ENCODE results near the gene PRPF31.

The PRPF31 gene

DNA sequence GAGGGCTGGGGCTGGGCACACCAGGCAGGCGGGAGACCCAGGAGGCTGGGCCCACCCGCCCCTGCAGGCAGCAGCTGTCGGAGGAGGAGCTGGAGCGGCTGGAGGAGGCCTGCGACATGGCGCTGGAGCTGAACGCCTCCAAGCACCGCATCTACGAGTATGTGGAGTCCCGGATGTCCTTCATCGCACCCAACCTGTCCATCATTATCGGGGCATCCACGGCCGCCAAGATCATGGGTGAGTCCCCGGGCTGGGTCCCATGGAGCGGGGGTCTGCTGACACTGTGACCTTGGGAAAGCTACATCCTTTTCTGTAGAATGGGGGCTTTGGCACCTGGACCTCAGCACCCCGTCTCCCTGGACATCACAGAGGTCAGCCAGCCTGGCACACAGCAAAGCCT, 8.1 kb downstream of the PRPF31 start:
- Mint-ChIP-seq H3K27me3 (no peaks in the 10 kb centered on the region), H3K36me3 (ENCODE audit: insufficient read depth) (peaks cover 62% of the 10 kb centered on the region), H3K4me3 (no peak overlapping the region), H3K27ac (no peak overlapping the region), H3K9me3 (no peaks in the 10 kb centered on the region), H3K4me1 (ENCODE audit: low read depth in 2 of 2) (no peaks in the 10 kb centered on the region)
- DNase-seq (no peak), ATAC-seq (replicated peaks) (no peak)

DNA sequence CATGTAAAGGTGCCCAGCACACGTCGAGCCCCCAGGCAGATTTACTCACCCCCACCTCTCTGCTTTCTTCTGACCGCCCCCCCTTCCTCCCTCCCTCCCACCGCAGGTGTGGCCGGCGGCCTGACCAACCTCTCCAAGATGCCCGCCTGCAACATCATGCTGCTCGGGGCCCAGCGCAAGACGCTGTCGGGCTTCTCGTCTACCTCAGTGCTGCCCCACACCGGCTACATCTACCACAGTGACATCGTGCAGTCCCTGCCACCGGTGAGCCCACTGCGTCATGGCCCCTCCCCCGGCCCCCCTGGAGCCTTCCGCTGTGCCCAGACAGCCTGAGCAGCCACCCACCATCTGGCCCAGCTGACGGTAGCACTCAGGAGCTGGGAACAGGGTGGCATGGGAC, 8.8 kb downstream of the PRPF31 start:
- H3K4me1 Mint-ChIP-seq (ENCODE audit: low read depth in 2 of 2) = no peaks in the 10 kb centered on the region
- H3K36me3 Mint-ChIP-seq (ENCODE audit: insufficient read depth) = peaks cover 62% of the 10 kb centered on the region
- H3K27me3 Mint-ChIP-seq = no peaks in the 10 kb centered on the region
- ATAC-seq (replicated peaks) (no peak), DNase-seq (no peak)
- no peak overlapping the region for H3K4me3 Mint-ChIP-seq
- H3K27ac Mint-ChIP-seq = no peak overlapping the region
- H3K9me3 Mint-ChIP-seq = no peaks in the 10 kb centered on the region

DNA sequence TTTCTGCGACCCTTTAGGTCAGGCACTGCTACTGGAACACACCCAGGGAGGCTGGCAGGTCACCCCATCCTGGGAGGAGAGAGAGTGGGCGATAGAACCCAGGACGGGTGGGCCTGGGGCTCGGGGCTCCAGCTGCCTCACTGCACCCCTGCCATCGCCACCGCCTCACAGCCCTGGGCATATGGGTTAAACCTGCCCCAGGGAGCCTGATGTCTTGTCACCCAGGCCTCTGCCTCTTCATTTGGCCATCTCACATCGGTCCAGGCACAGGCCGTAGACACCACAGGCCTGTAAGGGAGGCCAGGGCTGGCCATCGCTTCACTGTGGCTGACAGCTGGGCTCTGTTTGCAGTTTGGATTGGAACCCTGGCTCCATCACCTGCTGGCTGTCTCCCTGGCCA, 10.2 kb downstream of the PRPF31 start:
- Mint-ChIP-seq H3K27me3 (no peaks in the 10 kb centered on the region), H3K9me3 (no peaks in the 10 kb centered on the region), H3K36me3 (ENCODE audit: insufficient read depth) (peaks cover 48% of the 10 kb centered on the region), H3K4me1 (ENCODE audit: low read depth in 2 of 2) (no peaks in the 10 kb centered on the region), H3K4me3 (no peak overlapping the region), H3K27ac (peak overlapping the region in 1 of 2 donors; percentile 72)
- no peak for DNase-seq
- no peak for ATAC-seq (replicated peaks)

DNA sequence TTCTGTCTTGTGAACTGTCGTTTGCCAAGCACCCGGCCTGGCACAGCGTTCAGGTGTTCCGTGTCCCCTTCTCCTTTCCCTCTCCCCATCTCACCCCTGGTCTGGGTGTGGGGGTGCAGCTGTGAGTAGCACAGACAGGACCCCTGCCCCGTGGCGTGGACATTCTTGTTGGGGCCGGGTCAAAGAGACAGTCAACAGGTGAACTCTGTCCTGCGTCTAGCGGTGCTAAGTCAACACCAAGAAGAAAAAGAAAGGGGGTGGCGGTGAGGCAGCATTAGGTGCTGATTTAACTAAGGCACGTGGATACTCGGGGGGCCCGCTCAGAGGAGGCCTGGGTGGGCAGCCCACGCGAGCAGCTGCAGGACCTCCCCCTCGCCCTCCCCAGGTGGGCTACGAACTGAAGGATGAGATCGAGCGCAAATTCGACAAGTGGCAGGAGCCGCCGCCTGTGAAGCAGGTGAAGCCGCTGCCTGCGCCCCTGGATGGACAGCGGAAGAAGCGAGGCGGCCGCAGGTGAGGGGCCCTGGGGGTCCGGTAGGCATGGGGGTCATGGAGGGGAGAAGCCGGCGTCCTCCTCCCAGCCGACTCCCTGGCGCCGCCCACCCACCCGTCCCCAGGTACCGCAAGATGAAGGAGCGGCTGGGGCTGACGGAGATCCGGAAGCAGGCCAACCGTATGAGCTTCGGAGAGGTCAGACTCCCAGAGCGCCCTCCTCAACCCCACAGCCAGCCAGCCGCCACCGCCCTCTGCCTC, 12.3 kb downstream of the PRPF31 start:
- Mint-ChIP-seq H3K4me1 (ENCODE audit: low read depth in 2 of 2) (no peaks in the 10 kb centered on the region), H3K27me3 (no peaks in the 10 kb centered on the region), H3K4me3 (no peak overlapping the region), H3K27ac (no peak overlapping the region), H3K36me3 (ENCODE audit: insufficient read depth) (peaks cover 41% of the 10 kb centered on the region), H3K9me3 (no peaks in the 10 kb centered on the region)
- DNase-seq (no peak), ATAC-seq (replicated peaks) (no peak)

DNA sequence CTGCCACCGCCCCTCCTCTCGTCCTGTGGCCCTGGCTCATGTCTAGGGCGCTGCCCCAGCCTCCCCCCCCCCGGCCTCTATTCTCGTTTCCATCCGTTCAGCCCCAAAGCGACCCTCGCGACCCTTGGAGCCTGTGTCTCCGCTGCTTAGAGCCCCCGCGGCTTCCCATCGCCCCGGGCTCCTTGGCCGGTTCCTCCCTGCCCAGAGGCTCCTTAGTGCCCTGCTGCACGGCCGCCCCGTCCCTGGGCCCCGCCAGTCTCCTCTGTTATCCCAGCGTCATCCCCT, 12.8 kb downstream of the PRPF31 start:
- no peaks in the 10 kb centered on the region for H3K27me3 Mint-ChIP-seq
- no peak for ATAC-seq (replicated peaks)
- H3K4me3 Mint-ChIP-seq = no peak overlapping the region
- no peaks in the 10 kb centered on the region for H3K4me1 Mint-ChIP-seq (ENCODE audit: low read depth in 2 of 2)
- no peak for DNase-seq
- H3K27ac Mint-ChIP-seq = no peak overlapping the region
- peaks cover 40% of the 10 kb centered on the region for H3K36me3 Mint-ChIP-seq (ENCODE audit: insufficient read depth)
- no peaks in the 10 kb centered on the region for H3K9me3 Mint-ChIP-seq

DNA sequence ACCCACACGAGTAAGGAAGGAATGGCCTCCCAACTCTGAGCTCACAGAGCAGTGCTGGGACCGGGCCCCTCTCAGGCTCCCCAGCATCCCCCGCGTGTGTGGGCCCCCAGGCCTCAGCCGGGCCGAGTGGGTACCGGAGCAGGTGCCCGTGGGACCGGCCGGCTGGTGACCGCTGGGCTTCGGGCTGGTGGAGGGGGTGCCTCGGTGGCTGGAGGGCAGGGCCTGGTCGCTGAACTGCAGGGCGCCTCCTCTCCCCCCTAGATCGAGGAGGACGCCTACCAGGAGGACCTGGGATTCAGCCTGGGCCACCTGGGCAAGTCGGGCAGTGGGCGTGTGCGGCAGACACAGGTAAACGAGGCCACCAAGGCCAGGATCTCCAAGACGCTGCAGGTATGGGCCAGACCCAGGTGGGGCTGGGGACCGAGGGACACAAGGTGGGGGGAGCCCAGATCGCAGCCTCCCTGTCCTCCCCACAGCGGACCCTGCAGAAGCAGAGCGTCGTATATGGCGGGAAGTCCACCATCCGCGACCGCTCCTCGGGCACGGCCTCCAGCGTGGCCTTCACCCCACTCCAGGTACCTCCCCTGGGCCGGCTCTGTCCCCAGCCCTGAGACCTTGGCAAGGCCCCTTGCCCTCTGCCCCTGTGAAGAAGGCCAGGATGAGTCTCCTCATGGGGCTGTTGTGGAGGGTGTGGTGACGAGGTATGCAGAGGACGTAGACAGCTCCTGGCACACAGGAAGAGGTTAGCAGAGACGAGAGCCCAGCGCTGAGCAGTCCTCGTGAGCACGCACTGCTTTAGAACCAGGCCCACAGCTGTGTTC, 13.5 kb downstream of the PRPF31 start:
- Mint-ChIP-seq H3K9me3 (no peaks in the 10 kb centered on the region), H3K4me3 (no peak overlapping the region), H3K36me3 (ENCODE audit: insufficient read depth) (peaks cover 38% of the 10 kb centered on the region), H3K27ac (no peak overlapping the region), H3K4me1 (ENCODE audit: low read depth in 2 of 2) (no peaks in the 10 kb centered on the region), H3K27me3 (no peaks in the 10 kb centered on the region)
- no peak for ATAC-seq (replicated peaks)
- DNase-seq = no peak

DNA sequence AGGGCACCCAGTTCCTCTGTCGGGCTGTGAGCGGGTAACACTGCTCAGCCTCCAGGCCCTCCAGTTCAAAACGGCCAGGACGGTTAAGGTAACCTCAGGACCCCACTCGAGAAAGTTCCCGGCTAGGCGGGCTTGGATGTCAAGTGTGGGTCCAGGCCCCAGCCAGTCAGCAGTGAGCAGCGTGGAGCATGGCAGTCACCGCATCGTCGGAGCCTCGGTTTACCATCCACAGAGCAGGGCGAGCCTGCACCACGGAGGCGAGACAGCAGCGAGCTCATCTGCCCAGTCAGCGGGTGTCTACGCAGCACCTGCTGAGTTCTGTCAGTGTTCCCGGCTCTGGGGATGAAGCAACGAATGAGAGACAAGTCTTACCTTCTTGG, 14.1 kb downstream of the PRPF31 start:
- H3K4me3 Mint-ChIP-seq = no peak overlapping the region
- peaks cover 32% of the 10 kb centered on the region for H3K36me3 Mint-ChIP-seq (ENCODE audit: insufficient read depth)
- DNase-seq (no peak), ATAC-seq (replicated peaks) (no peak)
- H3K27me3 Mint-ChIP-seq = no peaks in the 10 kb centered on the region
- H3K9me3 Mint-ChIP-seq = no peaks in the 10 kb centered on the region
- peaks cover 5% of the 10 kb centered on the region in 2 donors for H3K4me1 Mint-ChIP-seq (ENCODE audit: low read depth in 2 of 2)
- H3K27ac Mint-ChIP-seq = no peak overlapping the region

DNA sequence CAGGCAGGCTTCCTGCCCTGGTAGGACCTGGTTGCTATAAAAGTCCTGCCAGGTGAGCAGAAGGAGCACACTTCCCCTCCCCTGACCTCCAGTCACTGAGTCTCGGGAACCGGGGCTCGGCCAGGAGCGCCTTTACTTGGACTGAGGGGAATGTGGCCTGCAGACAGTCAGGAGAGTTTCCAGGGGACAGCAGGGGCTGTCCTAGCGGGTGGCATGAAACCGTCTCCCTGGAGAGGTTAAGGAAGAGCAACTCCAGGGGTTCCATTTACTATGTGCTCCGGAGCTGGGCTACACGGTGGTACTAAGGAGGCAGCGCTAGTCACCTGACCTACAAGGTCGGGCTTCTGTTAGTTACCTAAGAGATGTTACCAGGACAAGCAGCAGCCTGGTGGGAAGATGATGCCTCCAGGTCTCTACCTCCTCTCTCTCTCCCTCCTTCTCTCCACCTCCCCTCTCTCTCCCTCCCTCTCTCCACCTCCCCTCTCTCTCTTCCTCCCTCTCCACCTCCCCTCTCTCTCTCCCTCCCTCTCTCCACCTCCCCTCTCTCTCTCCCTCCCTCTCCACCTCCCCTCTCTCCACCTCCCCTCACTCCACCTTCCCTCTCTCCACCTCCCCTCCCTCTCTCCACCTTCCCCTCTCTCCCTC, 17.9 kb downstream of the PRPF31 start:
- Mint-ChIP-seq H3K27ac (peak overlapping the region in 1 of 2 donors; percentile 90), H3K9me3 (no peaks in the 10 kb centered on the region), H3K36me3 (ENCODE audit: insufficient read depth) (peaks cover 24% of the 10 kb centered on the region), H3K27me3 (no peaks in the 10 kb centered on the region), H3K4me3 (peak overlapping the region in 1 of 2 donors; percentile 8), H3K4me1 (ENCODE audit: low read depth in 2 of 2) (peaks cover 15 to 16% of the 10 kb centered on the region in 2 donors)
- ATAC-seq (replicated peaks) (no peak), DNase-seq (no peak)

DNA sequence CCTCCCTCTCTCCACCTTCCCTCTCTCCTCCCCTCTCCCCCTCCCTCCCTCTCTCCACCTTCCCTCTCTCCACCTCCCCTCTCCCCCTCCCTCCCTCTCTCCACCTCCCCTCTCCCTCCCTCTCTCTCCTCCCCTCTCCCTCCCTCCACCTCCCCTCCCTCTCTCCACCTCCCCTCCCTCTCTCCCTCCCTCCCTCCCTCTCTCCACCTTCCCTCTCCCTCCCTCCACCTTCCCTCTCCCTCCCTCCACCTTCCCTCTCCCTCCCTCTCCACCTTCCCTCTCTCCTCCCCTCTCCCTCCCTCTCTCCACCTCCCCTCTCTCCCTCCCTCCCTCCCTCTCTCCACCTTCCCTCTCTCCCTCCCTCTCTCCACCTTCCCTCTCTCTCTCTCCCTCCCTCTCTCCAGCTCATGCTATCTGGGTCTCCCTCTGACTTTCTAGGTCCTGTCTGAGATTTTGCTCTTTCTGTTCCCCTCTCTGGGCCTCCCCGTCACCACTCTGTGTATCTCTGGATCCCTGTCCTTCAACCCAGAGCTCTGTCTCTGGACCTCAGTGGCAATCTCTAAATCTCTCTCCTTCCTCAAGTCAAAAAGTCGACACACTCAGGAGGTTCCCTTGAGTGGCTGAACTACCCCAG, 18.5 kb downstream of the PRPF31 start:
- Mint-ChIP-seq H3K27ac (peak overlapping the region; percentile 89 to 90), H3K36me3 (ENCODE audit: insufficient read depth) (peaks cover 28% of the 10 kb centered on the region), H3K4me3 (no peak overlapping the region), H3K4me1 (ENCODE audit: low read depth in 2 of 2) (peaks cover 21 to 22% of the 10 kb centered on the region in 2 donors), H3K27me3 (no peaks in the 10 kb centered on the region), H3K9me3 (no peaks in the 10 kb centered on the region)
- ATAC-seq (replicated peaks) = no peak
- DNase-seq = no peak

DNA sequence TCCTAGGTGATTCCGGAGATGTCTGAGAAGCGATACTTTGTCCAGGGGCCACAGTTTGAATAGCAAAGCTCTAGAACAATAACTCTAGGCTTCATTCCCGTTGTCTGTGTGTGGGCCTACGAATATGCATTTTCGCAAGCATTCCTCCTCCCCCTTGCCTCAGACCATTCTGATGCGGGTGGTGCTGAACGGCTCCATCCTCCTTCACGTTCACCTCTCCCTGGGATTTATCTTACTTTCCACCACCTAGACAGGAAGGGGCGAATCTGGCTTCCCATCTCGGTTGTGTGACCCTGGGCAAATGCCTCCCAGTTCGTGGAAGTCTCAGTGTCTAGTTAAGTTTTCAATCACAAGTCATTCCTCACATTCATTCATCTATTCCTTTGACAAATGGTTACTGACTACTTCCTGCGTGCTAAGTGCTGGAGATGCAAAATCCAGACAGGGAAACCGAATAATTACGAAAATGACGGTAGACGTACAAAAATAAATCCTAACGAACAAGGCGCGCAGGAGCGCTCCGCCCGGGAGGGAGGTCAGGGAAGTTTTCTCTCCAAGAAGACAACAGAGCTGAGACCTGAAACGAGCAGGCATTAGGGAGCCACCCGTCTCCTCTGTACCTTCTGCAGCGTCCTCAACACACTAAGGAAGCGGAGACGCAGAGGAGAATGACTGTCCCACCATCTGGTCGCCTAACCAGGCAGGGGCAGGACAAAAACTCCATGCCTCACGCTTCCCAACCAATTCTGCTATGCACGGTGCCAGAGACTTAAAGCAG, 20.7 kb downstream of the PRPF31 start:
- no peak for ATAC-seq (replicated peaks)
- no peaks in the 10 kb centered on the region for H3K9me3 Mint-ChIP-seq
- no peaks in the 10 kb centered on the region for H3K27me3 Mint-ChIP-seq
- peaks cover 37 to 39% of the 10 kb centered on the region in 2 donors for H3K4me1 Mint-ChIP-seq (ENCODE audit: low read depth in 2 of 2)
- peak overlapping the region in 1 of 2 donors; percentile 98 for H3K27ac Mint-ChIP-seq
- peaks cover 37% of the 10 kb centered on the region for H3K36me3 Mint-ChIP-seq (ENCODE audit: insufficient read depth)
- no peak for DNase-seq
- H3K4me3 Mint-ChIP-seq = peak overlapping the region; percentile 86 to 95

DNA sequence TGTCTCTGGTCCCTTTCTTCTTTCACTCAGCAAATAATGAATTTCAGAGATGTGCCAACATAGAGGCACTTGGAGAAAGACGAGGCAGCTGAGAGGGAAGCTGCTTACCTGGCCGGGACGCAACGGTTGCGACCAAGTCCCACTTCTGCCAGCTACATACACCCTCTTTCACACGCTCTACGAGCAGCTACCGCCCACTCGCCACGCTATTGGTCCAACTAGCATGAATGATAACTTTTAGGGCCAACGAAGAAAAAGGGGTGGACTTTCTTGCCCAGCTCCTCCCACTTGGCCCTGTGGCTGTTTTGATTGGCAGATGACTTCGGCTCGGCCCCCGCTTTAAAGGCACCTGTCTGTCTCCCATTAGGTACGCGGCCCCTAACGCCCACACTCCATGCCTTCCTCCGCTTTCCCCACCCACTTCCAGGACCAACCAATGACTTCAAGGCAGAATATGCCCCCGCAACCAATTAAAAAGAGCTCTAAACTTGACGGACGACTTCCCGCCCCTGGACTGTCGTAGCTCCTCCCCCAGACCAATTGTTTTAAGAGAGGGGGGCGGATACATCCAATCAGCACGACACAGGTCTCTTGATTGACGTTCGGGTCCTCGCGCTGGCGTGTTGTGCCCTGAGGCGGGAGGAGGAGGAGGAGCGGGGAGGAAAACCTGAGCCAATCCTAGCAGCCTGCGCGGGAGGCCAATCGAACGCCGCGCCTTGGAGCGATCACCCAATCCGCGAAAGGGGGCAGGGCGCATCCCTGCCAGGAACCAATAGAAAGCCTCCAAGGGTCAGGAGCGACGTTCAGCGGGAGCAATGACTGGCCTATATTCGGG, 21.5 kb downstream of the PRPF31 start:
- Mint-ChIP-seq H3K4me3 (peak overlapping the region; percentile 86 to 95), H3K27ac (peak overlapping the region; percentile 89 to 98), H3K4me1 (ENCODE audit: low read depth in 2 of 2) (peaks cover 41 to 42% of the 10 kb centered on the region in 2 donors), H3K27me3 (no peaks in the 10 kb centered on the region), H3K9me3 (no peaks in the 10 kb centered on the region), H3K36me3 (ENCODE audit: insufficient read depth) (peaks cover 40% of the 10 kb centered on the region)
- ATAC-seq (replicated peaks) (peak; percentile 77), DNase-seq (peak; percentile 97 to 99 (median 98))

DNA sequence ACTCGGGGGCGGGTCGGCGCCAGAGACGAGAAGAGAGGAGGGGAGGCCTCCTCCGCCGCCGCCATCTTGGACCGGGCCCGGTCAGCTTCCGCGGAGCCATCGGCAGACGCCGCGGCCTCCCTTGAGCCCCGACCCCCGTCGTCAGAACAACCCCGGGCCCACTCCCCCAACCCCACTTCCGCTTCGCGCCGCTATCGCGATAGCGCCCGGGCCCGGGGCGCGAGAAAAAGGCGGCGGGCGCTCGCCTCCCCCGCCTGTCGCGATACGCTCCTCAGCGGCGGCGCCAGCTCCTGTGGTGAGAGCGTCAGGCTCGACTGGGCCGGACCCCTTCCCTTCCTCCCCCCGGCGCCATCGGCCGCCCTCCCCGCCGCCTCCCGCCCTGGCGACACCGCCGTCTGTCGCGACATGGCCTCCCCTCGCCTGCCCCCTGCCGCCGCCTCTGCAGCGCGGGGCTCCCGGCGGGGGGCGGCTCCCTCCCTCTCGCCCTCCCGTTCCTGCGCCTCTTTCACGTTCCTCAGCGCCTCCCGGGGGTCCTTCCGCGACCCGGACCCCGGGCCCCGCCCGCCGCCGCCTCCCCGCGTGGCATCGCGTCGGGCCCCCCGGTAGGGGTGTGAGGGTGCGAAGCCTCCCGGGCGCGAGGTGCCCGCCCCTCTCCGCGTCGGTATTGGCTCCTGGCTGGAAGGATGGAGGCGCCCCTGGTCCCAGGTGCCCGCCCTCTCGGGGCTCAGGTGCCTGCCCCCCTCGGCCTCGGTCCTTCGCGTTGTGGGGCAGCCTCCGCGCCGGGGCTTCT, 22.3 kb downstream of the PRPF31 start, which contains the start of gene CNOT3:
Gene CNOT3, plus strand, starts transcription at position 64 of the 790 bp plus-strand sequence. CDS start 5,217 bp downstream, outside the sequence.
- peak within 1 kb of the TSS; percentile 89 to 98 for H3K27ac Mint-ChIP-seq
- H3K9me3 Mint-ChIP-seq = no peaks in the 10 kb centered on the region
- H3K36me3 Mint-ChIP-seq (ENCODE audit: insufficient read depth) = peaks cover 36% of the 10 kb centered on the region
- ATAC-seq (replicated peaks) (no peak), DNase-seq (peak; percentile 32 to 45 (median 33))
- peak within 1 kb of the TSS; percentile 86 to 95 for H3K4me3 Mint-ChIP-seq
- peaks cover 45 to 46% of the 10 kb centered on the region in 2 donors for H3K4me1 Mint-ChIP-seq (ENCODE audit: low read depth in 2 of 2)
- no peaks in the 10 kb centered on the region for H3K27me3 Mint-ChIP-seq

Data from effector memory CD8-positive, alpha-beta T cell (primary cell).